Right ventricle myocardium superior (tissue), 1 donor: Measurements from ENCODE around the gene SLA2. TPM values are rescaled to one million over a fixed set of nuclear protein-coding genes. Genes with fewer than 3 reads are reported as not detected.
"Not testable (repeated sequence)": the region's sequence is repeated elsewhere in the genome, so short reads cannot be mapped to it uniquely, and the experiment has no call there.

Experiments
- ATAC-seq: fragments of 200-7000 bp; cut with Tn5 transposase; one replicate; pipeline ENCODE4 v1.9.1; 2020; ENCODE audit warnings: mild to moderate bottlenecking; ENCODE audit not compliant: poor library complexity
- DNase-seq: peaks from one replicate; pipeline ENCODE4 v3.0.0-alpha.2; 2020
- intact Hi-C: fragments of 100-400 bp; cut with DNase I; formaldehyde crosslinking; loops from one replicate; pipeline ENCODE4 v1.11.2; 2022
- long read RNA-seq: library from polyadenylated mRNA; unstranded; transcript quantifications from one replicate; pipeline ENCODE4 v2.0.0, GENCODE V29; 2021
- total RNA-seq: library from RNA; stranded (reverse); fragmentation: NEBNext Ultra II Directional; extraction: Animal tissue kit (Norgen Biotek cat#: 25700); gene quantifications from one replicate; pipeline ENCODE4 v1.2.1, GENCODE V29; 2021
- donor health status: DM: no; HTN: yes; CAD: no; lungs with severe emphysema.

The SLA2 gene
- total RNA-seq: 0.32 TPM
- long read RNA-seq: 0 reads

- intact Hi-C loops: no loop called here
- peak; percentile 31 for ATAC-seq
- DNase-seq: no peak
These were observed at the start of gene SLA2 for GRCh38 chr20:36645998-36646397. SLA2 (minus strand) TSS chr20:36646196; CDS start chr20:36641335, 4,861 bp downstream.

- not testable (repeated sequence) for DNase-seq, ATAC-seq
These were observed 49.5 kb upstream of the SLA2 start for GRCh38 chr20:36695467-36695866.

GRCh38 chr20:36688630-36689029 lies 42.6 kb upstream of the SLA2 start:
- intact Hi-C loops: no loop called here
- ATAC-seq (no peak), DNase-seq (no peak)

More at GRCh38 chr20:36695467-36695866, 49.5 kb upstream of the SLA2 start:
- intact Hi-C loops: not testable (repeated sequence)

- ATAC-seq (peak; percentile 10), DNase-seq (no peak)
- intact Hi-C loops: no loop called here
These were observed 41.9 kb upstream of the SLA2 start for GRCh38 chr20:36687850-36688249.

GRCh38 chr20:36686944-36687343 lies 40.9 kb upstream of the SLA2 start:
- intact Hi-C loops: no loop called here
- DNase-seq (no peak), ATAC-seq (peak; percentile 12)

GRCh38 chr20:36686504-36686903 lies 40.5 kb upstream of the SLA2 start:
- no peak for DNase-seq
- intact Hi-C loops: no loop called here
- ATAC-seq: peak; percentile 79

- ATAC-seq (no peak), DNase-seq (no peak)
- intact Hi-C loops: no loop called here
These were observed 38.8 kb upstream of the SLA2 start for GRCh38 chr20:36684747-36685146.

- DNase-seq (no peak), ATAC-seq (no peak)
- intact Hi-C loops: no loop called here
These were observed 36.3 kb upstream of the SLA2 start for GRCh38 chr20:36682311-36682710.

GRCh38 chr20:36677422-36677771 lies 31.4 kb upstream of the SLA2 start:
- intact Hi-C loops: no loop called here
- no peak for ATAC-seq

GRCh38 chr20:36676701-36677421 lies 30.9 kb upstream of the SLA2 start:
- ATAC-seq: no peak
- no peak for DNase-seq
- intact Hi-C loops: no loop called here

More at GRCh38 chr20:36677422-36677771, 31.4 kb upstream of the SLA2 start:
- DNase-seq: no peak

GRCh38 chr20:36675545-36675944 lies 29.5 kb upstream of the SLA2 start:
- ATAC-seq, intact Hi-C loops, DNase-seq: not testable (repeated sequence)

GRCh38 chr20:36672991-36673390 lies 27.0 kb upstream of the SLA2 start:
- ATAC-seq (no peak), DNase-seq (no peak)
- intact Hi-C loops: no loop called here

- DNase-seq (no peak), ATAC-seq (no peak)
- intact Hi-C loops: no loop called here
These were observed 24.8 kb upstream of the SLA2 start for GRCh38 chr20:36670665-36671357.

GRCh38 chr20:36666181-36666740 lies 20.3 kb upstream of the SLA2 start:
- intact Hi-C loops: no loop called here
- ATAC-seq: no peak
- DNase-seq: no peak

GRCh38 chr20:36663031-36663430 lies 17.0 kb upstream of the SLA2 start:
- intact Hi-C loops: no loop called here
- no peak for DNase-seq

GRCh38 chr20:36658300-36658699 lies 12.3 kb upstream of the SLA2 start:
- intact Hi-C loops: no loop called here
- no peak for DNase-seq
- ATAC-seq: no peak

More at GRCh38 chr20:36663031-36663430, 17.0 kb upstream of the SLA2 start:
- no peak for ATAC-seq

GRCh38 chr20:36656733-36657132 lies 10.7 kb upstream of the SLA2 start:
- intact Hi-C loops: no loop called here
- no peak for ATAC-seq

GRCh38 chr20:36655004-36655403 lies 9.0 kb upstream of the SLA2 start:
- ATAC-seq: no peak
- intact Hi-C loops: no loop called here

More at GRCh38 chr20:36656733-36657132, 10.7 kb upstream of the SLA2 start:
- DNase-seq: no peak

GRCh38 chr20:36654506-36654905 lies 8.5 kb upstream of the SLA2 start:
- DNase-seq (no peak), ATAC-seq (no peak)
- intact Hi-C loops: no loop called here

More at GRCh38 chr20:36655004-36655403, 9.0 kb upstream of the SLA2 start:
- DNase-seq: no peak

- intact Hi-C loops: no loop called here
- no peak for DNase-seq
- no peak for ATAC-seq
These were observed 7.5 kb upstream of the SLA2 start for GRCh38 chr20:36653456-36653855.
